C4-2B (cell line): ENCODE measurements around the gene RASAL2.

Source experiments
- H3K27ac ChIP-seq: fragments of 450-650 bp; 2 replicates; pipeline ENCODE4 v1.5.1; 2017
- ZFX ChIP-seq: fragments of 450-650 bp; IDR thresholded peaks from 2 replicates; pipeline ENCODE4 v1.6.1; 2017
- TF ChIP-seq, protein P1 (sequence below): fragments of 450-650 bp; conservative IDR thresholded peaks from 2 replicates; pipeline ENCODE4 v1.5.1; 2017; ENCODE audit warnings: mild to moderate bottlenecking

Gene RASAL2

DNA sequence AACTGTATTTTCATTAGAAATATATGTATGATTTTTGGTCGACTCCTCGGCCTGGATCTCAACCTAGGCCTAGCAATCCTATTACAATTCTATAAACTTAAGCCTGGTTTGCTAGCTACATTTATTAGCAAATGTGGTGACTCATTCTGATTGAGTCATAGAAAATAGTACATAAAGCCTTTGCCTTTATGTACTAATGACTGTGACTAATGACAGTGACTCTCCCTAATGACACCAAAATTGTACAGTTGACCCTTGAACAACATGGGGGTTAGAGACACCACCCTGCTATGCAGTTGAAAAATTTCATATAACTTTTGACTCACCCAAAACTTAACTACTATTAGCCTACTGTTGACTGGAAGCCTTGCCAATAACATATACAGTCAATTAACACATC is 324.0 kb downstream of the RASAL2 start:
- TF ChIP-seq ZFX = no peak
- TF ChIP-seq, protein P1, sequence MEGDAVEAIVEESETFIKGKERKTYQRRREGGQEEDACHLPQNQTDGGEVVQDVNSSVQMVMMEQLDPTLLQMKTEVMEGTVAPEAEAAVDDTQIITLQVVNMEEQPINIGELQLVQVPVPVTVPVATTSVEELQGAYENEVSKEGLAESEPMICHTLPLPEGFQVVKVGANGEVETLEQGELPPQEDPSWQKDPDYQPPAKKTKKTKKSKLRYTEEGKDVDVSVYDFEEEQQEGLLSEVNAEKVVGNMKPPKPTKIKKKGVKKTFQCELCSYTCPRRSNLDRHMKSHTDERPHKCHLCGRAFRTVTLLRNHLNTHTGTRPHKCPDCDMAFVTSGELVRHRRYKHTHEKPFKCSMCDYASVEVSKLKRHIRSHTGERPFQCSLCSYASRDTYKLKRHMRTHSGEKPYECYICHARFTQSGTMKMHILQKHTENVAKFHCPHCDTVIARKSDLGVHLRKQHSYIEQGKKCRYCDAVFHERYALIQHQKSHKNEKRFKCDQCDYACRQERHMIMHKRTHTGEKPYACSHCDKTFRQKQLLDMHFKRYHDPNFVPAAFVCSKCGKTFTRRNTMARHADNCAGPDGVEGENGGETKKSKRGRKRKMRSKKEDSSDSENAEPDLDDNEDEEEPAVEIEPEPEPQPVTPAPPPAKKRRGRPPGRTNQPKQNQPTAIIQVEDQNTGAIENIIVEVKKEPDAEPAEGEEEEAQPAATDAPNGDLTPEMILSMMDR = no peak
- H3K27ac ChIP-seq = no peak overlapping the region

DNA sequence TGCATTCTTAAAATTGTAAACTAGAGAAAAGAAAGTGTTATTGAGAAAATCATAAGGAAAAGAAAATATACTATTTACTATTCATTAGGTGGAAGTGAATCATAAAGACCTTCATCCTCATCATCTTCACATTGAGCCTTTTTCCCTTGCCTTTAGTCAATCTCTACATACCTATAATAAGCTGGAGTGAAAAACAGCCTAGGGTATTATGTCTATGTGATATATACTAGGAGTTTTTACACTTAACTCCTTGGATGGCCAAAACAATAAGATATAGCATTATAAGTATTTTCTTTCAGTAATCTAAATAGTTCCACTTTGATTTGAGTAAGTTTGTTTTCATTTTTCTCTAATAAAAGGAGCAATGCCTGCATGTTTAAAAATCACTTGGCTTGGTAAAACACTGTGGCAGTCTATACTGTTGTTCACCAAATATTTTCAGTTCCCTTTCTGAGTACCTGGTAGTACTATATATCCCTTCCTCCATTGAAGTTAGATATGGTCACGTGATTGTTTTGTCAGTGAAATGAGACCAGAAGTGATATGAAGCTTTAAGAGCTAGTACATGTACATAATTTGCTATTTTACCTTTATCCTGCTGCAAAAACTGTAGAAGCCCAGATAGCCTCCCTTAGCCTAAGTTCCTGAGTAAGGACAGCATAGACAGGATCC is 324.5 kb downstream of the RASAL2 start:
- TF ChIP-seq, protein P1 = no peak
- no peak for TF ChIP-seq ZFX
- no peak overlapping the region for H3K27ac ChIP-seq

DNA sequence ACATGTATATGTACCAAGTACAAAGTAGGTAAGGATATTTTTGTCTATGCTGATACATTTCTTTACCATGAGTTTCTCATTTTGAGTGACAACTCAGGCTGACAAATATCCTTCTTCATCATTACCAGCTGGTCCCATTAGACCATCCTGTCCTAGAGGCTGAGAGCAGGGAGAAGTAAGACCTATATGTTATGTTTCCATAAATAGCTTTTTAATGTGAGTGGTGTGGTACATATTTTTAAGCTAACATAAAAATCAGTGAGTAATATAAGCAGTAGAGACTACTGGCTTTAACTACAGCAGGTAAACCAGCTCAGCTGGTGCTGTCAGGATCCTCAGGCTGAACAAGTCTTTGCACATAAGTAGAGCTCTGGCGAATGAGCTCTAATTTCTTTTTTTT is 340.5 kb downstream of the RASAL2 start:
- no peak overlapping the region for H3K27ac ChIP-seq
- TF ChIP-seq, protein P1 = no peak
- TF ChIP-seq ZFX = no peak

DNA sequence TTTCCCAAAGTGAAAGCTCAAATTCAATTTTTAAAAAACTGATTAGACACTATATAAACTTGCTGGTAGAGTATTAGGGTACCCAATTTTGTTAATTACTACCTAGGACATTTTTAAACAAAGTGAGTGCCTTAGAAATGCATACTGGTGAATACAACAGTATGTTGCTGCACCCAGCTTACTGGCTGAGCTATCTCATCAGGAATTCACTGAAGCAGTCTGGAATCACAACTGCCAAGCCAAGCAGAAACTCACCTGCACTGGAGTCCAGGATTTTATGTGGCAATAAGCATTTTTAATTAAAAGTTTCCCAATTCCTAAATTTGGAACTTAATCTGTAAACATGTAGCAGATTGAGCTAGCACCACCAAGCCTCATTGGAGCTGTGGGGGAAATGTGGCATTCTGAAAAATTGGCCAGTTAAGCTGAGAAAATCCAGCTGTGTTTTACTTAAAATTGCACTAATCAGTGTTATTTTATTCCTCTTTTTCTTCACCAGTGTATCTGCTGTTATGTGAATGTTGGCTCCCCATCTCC is 341.1 kb downstream of the RASAL2 start:
- TF ChIP-seq, protein P1 = no peak
- TF ChIP-seq ZFX = no peak
- no peak overlapping the region for H3K27ac ChIP-seq

DNA sequence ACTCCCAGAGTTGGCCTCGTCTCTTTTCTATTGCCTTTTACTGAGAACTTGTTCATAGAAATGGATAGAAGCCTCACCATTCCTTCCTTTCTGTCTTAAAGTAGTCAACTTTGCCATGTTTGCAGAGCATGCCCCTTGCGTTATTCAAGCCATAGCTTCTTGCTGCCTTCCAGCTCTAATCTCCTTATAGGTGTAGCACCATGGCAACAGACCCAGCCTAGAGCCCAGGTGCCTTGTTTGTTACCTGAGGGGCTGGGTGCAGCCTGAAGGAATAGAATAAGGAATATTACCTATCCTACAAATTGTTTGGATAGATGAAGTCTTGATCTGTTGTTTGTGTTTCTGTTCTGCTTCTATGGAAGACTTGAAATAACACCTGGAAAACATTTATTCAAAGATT is 343.0 kb downstream of the RASAL2 start:
- no peak overlapping the region for H3K27ac ChIP-seq
- TF ChIP-seq, protein P1 = no peak
- no peak for TF ChIP-seq ZFX

DNA sequence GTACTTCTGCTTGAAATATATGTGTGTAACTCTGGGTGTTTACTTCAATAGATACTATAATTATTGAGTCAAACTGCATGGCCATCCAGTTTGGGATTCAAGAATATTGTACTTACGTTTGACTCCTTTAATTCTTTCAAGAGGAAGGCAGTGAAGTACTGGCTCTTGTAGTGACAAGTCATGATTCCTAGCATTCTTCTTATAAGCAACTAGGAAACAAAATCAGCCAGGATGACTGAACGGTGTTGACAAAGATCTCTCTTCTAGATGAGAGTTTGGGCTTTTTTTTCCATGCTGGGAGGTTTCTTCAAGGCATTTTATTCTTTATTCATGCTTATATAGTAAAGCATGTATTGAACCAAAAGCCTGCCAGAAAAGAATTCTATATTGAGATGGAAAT is 344.5 kb downstream of the RASAL2 start:
- TF ChIP-seq, protein P1 = no peak
- TF ChIP-seq ZFX = no peak
- H3K27ac ChIP-seq = no peak overlapping the region

DNA sequence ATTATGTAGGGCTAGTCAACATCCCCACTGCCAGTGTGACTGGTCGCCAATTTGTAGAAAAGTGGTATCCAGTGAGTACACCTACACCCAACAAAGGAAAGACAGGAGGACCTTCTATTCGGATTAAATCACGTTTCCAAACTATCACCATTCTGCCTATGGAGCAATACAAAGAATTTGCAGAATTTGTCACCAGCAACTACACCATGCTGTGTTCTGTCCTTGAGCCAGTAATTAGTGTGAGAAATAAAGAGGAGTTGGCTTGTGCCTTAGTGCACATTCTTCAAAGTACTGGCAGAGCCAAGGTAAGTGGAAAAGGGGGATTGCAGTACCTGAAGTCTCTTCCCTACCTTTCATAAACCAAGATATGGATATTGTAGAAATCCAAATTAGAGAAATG is 349.0 kb downstream of the RASAL2 start:
- TF ChIP-seq, protein P1 = no peak
- TF ChIP-seq ZFX = no peak
- H3K27ac ChIP-seq = no peak overlapping the region
